Loucy (cell line): ENCODE results near the gene CROCC.

Experiments
- H2AFZ ChIP-seq: fragments of 200-600 bp; sonication (generic); 2 replicates; pipeline ENCODE4 v1.6.0; 2016; ENCODE audit warnings: antibody characterized with exemption, mild to moderate bottlenecking, low read length, moderate library complexity
- H3F3A ChIP-seq: fragments of 200-600 bp; 2 replicates; pipeline ENCODE4 v1.6.0; 2016; ENCODE audit warnings: antibody characterized with exemption, low read depth, mild to moderate bottlenecking
- H3K27me3 ChIP-seq: fragments of 200-600 bp; sonication (generic); 2 replicates; pipeline ENCODE4 v1.6.1; 2014; ENCODE audit warnings: low read length, mild to moderate bottlenecking; ENCODE audit not compliant: insufficient read depth, poor library complexity, severe bottlenecking
- H3K36me3 ChIP-seq: fragments of 200-600 bp; sonication (generic); 2 replicates; pipeline ENCODE4 v1.6.1; 2016; ENCODE audit warnings: low read length; ENCODE audit not compliant: insufficient read depth
- H3K4me1 ChIP-seq: fragments of 200-600 bp; sonication (generic); 2 replicates; pipeline ENCODE4 v1.5.1; 2014; ENCODE audit warnings: low read length, mild to moderate bottlenecking; ENCODE audit not compliant: insufficient read depth, poor library complexity, severe bottlenecking
- H3K4me2 ChIP-seq: fragments of 200-600 bp; sonication (generic); 2 replicates; pipeline ENCODE4 v1.6.0; 2014; ENCODE audit warnings: antibody characterized with exemption, low read length, low read depth, mild to moderate bottlenecking; ENCODE audit not compliant: poor library complexity, severe bottlenecking
- H3K4me3 ChIP-seq: fragments of 200-600 bp; sonication (generic); 2 replicates; pipeline ENCODE4 v1.5.1; 2014; ENCODE audit warnings: low read length, mild to moderate bottlenecking, mixed read lengths; ENCODE audit not compliant: poor library complexity, severe bottlenecking
- H3K79me2 ChIP-seq: fragments of 200-600 bp; sonication (generic); 2 replicates; pipeline ENCODE4 v1.6.1; 2014; ENCODE audit warnings: low read length; ENCODE audit not compliant: insufficient read depth
- H3K9ac ChIP-seq: fragments of 200-600 bp; sonication (generic); 2 replicates; pipeline ENCODE4 v1.6.0; 2014; ENCODE audit warnings: mild to moderate bottlenecking, low read depth, low read length, moderate library complexity; ENCODE audit not compliant: poor library complexity, severe bottlenecking
- H3K9me2 ChIP-seq: fragments of 200-600 bp; sonication (generic); replicated peaks from 2 replicates; pipeline ENCODE4 v1.6.1; 2016; ENCODE audit warnings: low read depth, low read length, mixed read lengths
- H3K9me3 ChIP-seq: fragments of 200-600 bp; sonication (generic); 2 replicates; pipeline ENCODE4 v1.6.1; 2014; ENCODE audit warnings: mild to moderate bottlenecking, antibody characterized with exemption, low read length, low read depth; ENCODE audit not compliant: insufficient read depth
- H4K20me1 ChIP-seq: fragments of 200-600 bp; sonication (generic); 2 replicates; pipeline ENCODE4 v1.6.0; 2014; ENCODE audit warnings: antibody characterized with exemption, low read length, mild to moderate bottlenecking; ENCODE audit not compliant: insufficient read depth, poor library complexity, severe bottlenecking
- CTCF ChIP-seq: fragments of 200-600 bp; sonication (generic); conservative IDR thresholded peaks from 2 replicates; pipeline ENCODE4 v1.5.1; 2014; ENCODE audit warnings: mild to moderate bottlenecking, antibody characterized with exemption, low read length
- EZH2phosphoT487 ChIP-seq: fragments of 200-600 bp; IDR thresholded peaks from 2 replicates; pipeline ENCODE4 v1.6.1; 2018; ENCODE audit warnings: antibody characterized with exemption, mild to moderate bottlenecking, moderate library complexity, borderline replicate concordance

Gene CROCC

GRCh38 chr1:16920951-16921350, 780 bp upstream of the CROCC start:
- no peak for TF ChIP-seq EZH2phosphoT487
- no peak for TF ChIP-seq CTCF
- Histone ChIP-seq H3K4me2 (peak overlapping the region; percentile 87), H3K9ac (peak overlapping the region; percentile 67), H2AFZ (peak overlapping the region; percentile 83; the same call in 1 of the 2 replicates), H3K4me1 (peaks cover 17% of the 10 kb centered on the region), H3F3A (peaks cover 3% of the 10 kb centered on the region; the same call in 1 of the 2 replicates), H3K79me2 (peaks cover 7% of the 10 kb centered on the region; the same call in 1 of the 2 replicates), H3K27me3 (no peaks in the 10 kb centered on the region), H3K9me2 (no peaks in the 10 kb centered on the region), H3K9me3 (no peaks in the 10 kb centered on the region), H4K20me1 (no peaks in the 10 kb centered on the region), H3K36me3 (no peaks in the 10 kb centered on the region), H3K4me3 (peak overlapping the region; percentile 76)

GRCh38 chr1:16922466-16922865, 735 bp downstream of the CROCC start:
- Histone ChIP-seq H3K4me2 (peak overlapping the region; percentile 87), H4K20me1 (no peaks in the 10 kb centered on the region), H3K4me1 (peaks cover 23% of the 10 kb centered on the region), H3F3A (no peaks in the 10 kb centered on the region), H3K36me3 (no peaks in the 10 kb centered on the region), H3K79me2 (peaks cover 7% of the 10 kb centered on the region; the same call in 1 of the 2 replicates), H2AFZ (no peak overlapping the region; the same call in 1 of the 2 replicates), H3K9me2 (no peaks in the 10 kb centered on the region), H3K9ac (peak overlapping the region; percentile 67), H3K4me3 (peak overlapping the region; percentile 76), H3K27me3 (no peaks in the 10 kb centered on the region), H3K9me3 (no peaks in the 10 kb centered on the region)
- TF ChIP-seq EZH2phosphoT487 = no peak
- no peak for TF ChIP-seq CTCF

- H3K4me3 ChIP-seq = peak overlapping the region; percentile 76
- H4K20me1 ChIP-seq = no peaks in the 10 kb centered on the region
- no peaks in the 10 kb centered on the region for H3F3A ChIP-seq
- H3K27me3 ChIP-seq = no peaks in the 10 kb centered on the region
- peak overlapping the region; percentile 87 for H3K4me2 ChIP-seq
- peaks cover 7% of the 10 kb centered on the region; the same call in 1 of the 2 replicates for H3K79me2 ChIP-seq
- H3K9ac ChIP-seq = peak overlapping the region; percentile 67
- H3K36me3 ChIP-seq = no peaks in the 10 kb centered on the region
- H3K9me3 ChIP-seq = no peaks in the 10 kb centered on the region
- no peaks in the 10 kb centered on the region for H3K9me2 ChIP-seq
- TF ChIP-seq EZH2phosphoT487 (no peak), CTCF (no peak)
- no peak overlapping the region for H2AFZ ChIP-seq
- H3K4me1 ChIP-seq = peaks cover 28% of the 10 kb centered on the region
Observed at GRCh38 chr1:16922885-16923431, 1.2 kb downstream of the CROCC start.
